ENCODE data around the gene PRR36. TPM values are rescaled to one million over a fixed set of nuclear protein-coding genes. Genes with fewer than 3 reads are reported as not detected.
"Not testable (repeated sequence)": the region's sequence is repeated elsewhere in the genome, so short reads cannot be mapped to it uniquely, and the experiment has no call there.

Gene PRR36
- polyA plus RNA-seq, 3 donors from 2014 or later, result not detected

- Mint-ChIP-seq H3K4me3 (peak overlapping the region in 4 of 5 donors; percentile 18 to 72 (median 46)), H3K4me1 (peaks cover 0 to 6% of the 10 kb centered on the region in 2 donors), H3K36me3 (no peaks in the 10 kb centered on the region), H3K27me3 (ENCODE audit: low read depth in 3 of 3) (peaks cover 0 to 11% (median 11%) of the 10 kb centered on the region in 3 donors), H3K9me3 (no peaks in the 10 kb centered on the region), H3K27ac (no peak overlapping the region)
- DNase-seq, result no peak
These were observed 12.4 kb downstream of the PRR36 start for GRCh38 chr19:7861619-7862412.

- Mint-ChIP-seq H3K27me3 (ENCODE audit: low read depth in 3 of 3) (peaks cover 0 to 8% (median 8%) of the 10 kb centered on the region in 3 donors), H3K27ac (no peak overlapping the region), H3K4me1 (peaks cover 0 to 6% of the 10 kb centered on the region in 2 donors), H3K36me3 (no peaks in the 10 kb centered on the region), H3K9me3 (no peaks in the 10 kb centered on the region), H3K4me3 (peak overlapping the region in 1 of 5 donors; percentile 44)
- DNase-seq, result no peak
These were observed 13.2 kb downstream of the PRR36 start for GRCh38 chr19:7860714-7861618.

- Mint-ChIP-seq H3K4me1 (peaks cover 0 to 6% of the 10 kb centered on the region in 2 donors), H3K9me3 (no peaks in the 10 kb centered on the region), H3K4me3 (no peak overlapping the region), H3K27me3 (ENCODE audit: low read depth in 3 of 3) (peaks cover 0 to 5% (median 4%) of the 10 kb centered on the region in 3 donors), H3K27ac (no peak overlapping the region), H3K36me3 (no peaks in the 10 kb centered on the region)
- no peak for DNase-seq
These were observed 14.1 kb downstream of the PRR36 start for GRCh38 chr19:7859831-7860713.

- H3K36me3 Mint-ChIP-seq; H3K27ac Mint-ChIP-seq; DNase-seq; H3K27me3 Mint-ChIP-seq (ENCODE audit: low read depth in 3 of 3); H3K9me3 Mint-ChIP-seq; H3K4me3 Mint-ChIP-seq; H3K4me1 Mint-ChIP-seq: not testable (repeated sequence)
These were observed 15.1 kb downstream of the PRR36 start for GRCh38 chr19:7859087-7859486.

GRCh38 chr19:7858109-7858770 lies 15.9 kb downstream of the PRR36 start:
- H3K4me1 Mint-ChIP-seq, result peaks cover 0 to 6% of the 10 kb centered on the region in 2 donors
- no peaks in the 10 kb centered on the region for H3K36me3 Mint-ChIP-seq
- H3K27me3 Mint-ChIP-seq (ENCODE audit: low read depth in 3 of 3), result peaks cover 0 to 3% (median 2%) of the 10 kb centered on the region in 3 donors
- no peak overlapping the region for H3K27ac Mint-ChIP-seq
- no peak for DNase-seq
- H3K4me3 Mint-ChIP-seq, result no peak overlapping the region
- no peaks in the 10 kb centered on the region for H3K9me3 Mint-ChIP-seq

- Mint-ChIP-seq H3K9me3 (no peaks in the 10 kb centered on the region), H3K4me3 (no peak overlapping the region), H3K4me1 (peaks cover 0 to 6% of the 10 kb centered on the region in 2 donors), H3K27ac (no peak overlapping the region), H3K27me3 (ENCODE audit: low read depth in 3 of 3) (peaks cover 0 to 3% (median 2%) of the 10 kb centered on the region in 3 donors), H3K36me3 (no peaks in the 10 kb centered on the region)
- DNase-seq, result no peak
These were observed 16.5 kb downstream of the PRR36 start for GRCh38 chr19:7857727-7858108.

- Mint-ChIP-seq H3K27ac (no peak overlapping the region), H3K36me3 (no peaks in the 10 kb centered on the region), H3K27me3 (ENCODE audit: low read depth in 3 of 3) (peaks cover 0 to 3% (median 2%) of the 10 kb centered on the region in 3 donors), H3K9me3 (no peaks in the 10 kb centered on the region), H3K4me3 (no peak overlapping the region), H3K4me1 (peaks cover 0 to 5% of the 10 kb centered on the region in 2 donors)
- DNase-seq, result no peak
These were observed 17.2 kb downstream of the PRR36 start for GRCh38 chr19:7856679-7857663.

GRCh38 chr19:7856109-7856591 lies 18.0 kb downstream of the PRR36 start:
- Mint-ChIP-seq H3K27ac (no peak overlapping the region), H3K9me3 (no peaks in the 10 kb centered on the region), H3K36me3 (no peaks in the 10 kb centered on the region), H3K4me1 (no peaks in the 10 kb centered on the region), H3K27me3 (ENCODE audit: low read depth in 3 of 3) (peaks cover 0 to 3% (median 2%) of the 10 kb centered on the region in 3 donors), H3K4me3 (no peak overlapping the region)
- no peak for DNase-seq

GRCh38 chr19:7855426-7856108 lies 18.6 kb downstream of the PRR36 start:
- Mint-ChIP-seq H3K4me1 (no peaks in the 10 kb centered on the region), H3K27ac (peak overlapping the region in 1 of 6 donors; percentile 46), H3K9me3 (no peaks in the 10 kb centered on the region), H3K36me3 (no peaks in the 10 kb centered on the region), H3K27me3 (ENCODE audit: low read depth in 3 of 3) (peaks cover 0 to 2% (median 1%) of the 10 kb centered on the region in 3 donors), H3K4me3 (no peak overlapping the region)
- DNase-seq, result no peak

- H3K4me3 Mint-ChIP-seq, result no peak overlapping the region
- no peak overlapping the region for H3K27ac Mint-ChIP-seq
- no peak for DNase-seq
- H3K36me3 Mint-ChIP-seq, result no peaks in the 10 kb centered on the region
- no peaks in the 10 kb centered on the region for H3K4me1 Mint-ChIP-seq
- peaks cover 0 to 1% (median 0%) of the 10 kb centered on the region in 6 donors for H3K9me3 Mint-ChIP-seq
- no peaks in the 10 kb centered on the region for H3K27me3 Mint-ChIP-seq (ENCODE audit: low read depth in 3 of 3)
These were observed 20.4 kb downstream of the PRR36 start for GRCh38 chr19:7853770-7854128.

- H3K4me3 Mint-ChIP-seq, result no peak overlapping the region
- H3K27me3 Mint-ChIP-seq (ENCODE audit: low read depth in 3 of 3), result no peaks in the 10 kb centered on the region
- no peaks in the 10 kb centered on the region for H3K36me3 Mint-ChIP-seq
- no peaks in the 10 kb centered on the region for H3K4me1 Mint-ChIP-seq
- no peak overlapping the region for H3K27ac Mint-ChIP-seq
- peak; percentile 62 to 66 (median 65) for DNase-seq
- H3K9me3 Mint-ChIP-seq, result peaks cover 0 to 1% (median 0%) of the 10 kb centered on the region in 6 donors
These were observed 21.1 kb downstream of the PRR36 start for GRCh38 chr19:7852851-7853769.

Data from immature natural killer cell (primary cell).